Measurements from ENCODE around the gene PTPRG.

PTPRG gene

GRCh38 chr3:62332835-62333244 lies 771.5 kb downstream of the PTPRG start:
- no peak for DNase-seq

GRCh38 chr3:62335196-62335595 lies 773.8 kb downstream of the PTPRG start:
- no peak for DNase-seq

- DNase-seq, result no peak
Measured at GRCh38 chr3:62343755-62344154, 782.4 kb downstream of the PTPRG start.

Data from NCI-H187 (cell line).